KMS-11 (cell line): Measurements from ENCODE around the gene RDX.
"Not testable (repeated sequence)": the region's sequence is repeated elsewhere in the genome, so short reads cannot be mapped to it uniquely, and the experiment has no call there.

Experiments used
- H2AFZ ChIP-seq: fragments of 200-600 bp; sonication (generic); 2 replicates; pipeline ENCODE4 v1.6.1; 2016; ENCODE audit warnings: antibody characterized with exemption, mixed run types, low read depth
- H3K27ac ChIP-seq: fragments of 200-600 bp; sonication (generic); 2 replicates; pipeline ENCODE4 v1.6.1; 2016; ENCODE audit warnings: mild to moderate bottlenecking, mixed run types
- H3K27me3 ChIP-seq: fragments of 200-600 bp; sonication (generic); 2 replicates; pipeline ENCODE4 v1.6.1; 2017; ENCODE audit warnings: mild to moderate bottlenecking, low read depth, mixed run types, moderate library complexity; ENCODE audit not compliant: insufficient read depth
- H3K36me3 ChIP-seq: fragments of 200-600 bp; sonication (generic); 2 replicates; pipeline ENCODE4 v1.6.1; 2017; ENCODE audit warnings: mild to moderate bottlenecking, mixed run types; ENCODE audit not compliant: insufficient read depth
- H3K4me1 ChIP-seq: fragments of 200-600 bp; sonication (generic); 2 replicates; pipeline ENCODE4 v1.6.1; 2016; ENCODE audit warnings: mild to moderate bottlenecking, low read depth, mixed run types; ENCODE audit not compliant: poor library complexity, severe bottlenecking
- H3K4me2 ChIP-seq: fragments of 200-600 bp; sonication (generic); 2 replicates; pipeline ENCODE4 v1.7.0; 2016; ENCODE audit warnings: mild to moderate bottlenecking, mixed run types
- H3K4me3 ChIP-seq: fragments of 200-600 bp; sonication (generic); IDR thresholded peaks from 2 replicates; pipeline ENCODE4 v1.6.1; 2017; ENCODE audit warnings: low read depth, low read length, mixed read lengths; ENCODE audit not compliant: insufficient read depth
- H3K79me2 ChIP-seq: fragments of 200-600 bp; sonication (generic); 2 replicates; pipeline ENCODE4 v1.6.1; 2016; ENCODE audit warnings: low read depth, mixed run types; ENCODE audit not compliant: insufficient read depth
- H3K9ac ChIP-seq: fragments of 200-600 bp; sonication (generic); 2 replicates; pipeline ENCODE4 v1.6.1; 2016; ENCODE audit warnings: mild to moderate bottlenecking, mixed run types
- H4K20me1 ChIP-seq: fragments of 200-600 bp; sonication (generic); 2 replicates; pipeline ENCODE4 v1.6.1; 2016; ENCODE audit warnings: mild to moderate bottlenecking, mixed run types; ENCODE audit not compliant: insufficient read depth
- CTCF ChIP-seq: fragments of 200-600 bp; sonication (generic); conservative IDR thresholded peaks from 2 replicates; pipeline ENCODE4 v1.6.1; 2017; ENCODE audit warnings: low read depth, mild to moderate bottlenecking, antibody characterized with exemption, low read length, moderate library complexity, mixed read lengths

The RDX gene

DNA sequence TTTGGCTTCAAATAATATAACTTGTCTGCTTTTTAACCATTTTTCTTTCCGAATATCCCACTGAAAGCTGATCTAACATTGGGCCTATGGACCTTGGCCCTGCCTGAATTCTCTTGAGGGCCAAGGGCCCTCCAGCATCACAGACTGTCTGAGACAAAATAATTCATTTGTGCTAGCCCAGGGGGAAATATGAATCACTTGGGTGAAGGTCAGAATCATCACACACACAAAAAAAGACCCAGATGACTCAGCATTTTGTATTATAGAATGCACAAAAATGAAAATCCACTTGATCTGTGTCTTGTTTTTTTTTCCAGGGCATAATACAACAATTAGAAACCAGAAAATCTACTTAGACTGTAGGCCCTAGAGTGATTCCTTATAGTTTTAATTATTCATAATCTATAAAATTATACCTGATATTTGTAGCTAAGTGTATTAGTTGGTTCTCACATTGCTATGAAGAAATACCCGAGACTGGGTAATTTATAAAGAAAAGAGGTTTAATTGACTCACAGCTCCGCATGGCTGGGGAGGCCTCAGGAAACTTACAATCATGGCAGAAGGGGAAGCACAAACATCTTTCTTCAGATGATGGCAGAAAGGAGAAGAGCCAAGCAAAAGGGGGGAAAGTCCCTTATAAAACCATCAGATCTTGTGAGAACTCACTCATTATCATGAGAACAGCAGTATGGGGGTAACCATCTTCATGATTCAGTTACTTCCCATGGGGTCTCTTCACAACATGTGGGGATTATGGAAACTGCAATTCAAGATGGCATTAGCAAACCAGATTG, 15.6 kb upstream of the RDX start:
- TF ChIP-seq CTCF = no peak

DNA sequence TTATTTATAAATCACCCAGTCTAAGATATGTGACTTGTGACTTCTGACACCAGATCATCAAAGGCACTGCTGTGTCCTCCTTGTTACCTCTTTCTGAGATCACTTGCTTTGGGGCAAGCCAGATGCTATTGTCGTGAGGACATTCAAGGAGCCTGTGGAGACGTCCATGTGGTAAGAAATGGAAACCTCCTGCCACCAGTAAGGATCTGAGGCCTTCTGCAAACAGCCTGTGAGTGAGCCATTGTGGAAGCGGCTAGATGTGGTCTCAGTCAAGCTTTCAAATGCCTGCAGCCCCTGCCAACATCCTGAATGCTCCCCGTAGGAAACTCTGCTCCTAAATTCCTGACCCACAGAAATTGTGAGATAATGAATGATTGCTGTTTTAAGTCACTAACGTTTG, 11.7 kb upstream of the RDX start:
- Histone ChIP-seq H3K4me2 (no peak overlapping the region), H3K27ac (no peak overlapping the region)

More for the DNA sequence above, 15.6 kb upstream of the RDX start:
- H3K27ac ChIP-seq = no peak overlapping the region
- H2AFZ ChIP-seq = no peak overlapping the region
- no peaks in the 10 kb centered on the region for H3K27me3 ChIP-seq
- no peak overlapping the region for H3K4me2 ChIP-seq
- no peaks in the 10 kb centered on the region for H3K36me3 ChIP-seq
- peaks cover 10% of the 10 kb centered on the region for H3K4me1 ChIP-seq
- H3K9ac ChIP-seq = no peak overlapping the region
- no peak overlapping the region for H3K4me3 ChIP-seq
- no peaks in the 10 kb centered on the region for H4K20me1 ChIP-seq
- no peaks in the 10 kb centered on the region for H3K79me2 ChIP-seq

DNA sequence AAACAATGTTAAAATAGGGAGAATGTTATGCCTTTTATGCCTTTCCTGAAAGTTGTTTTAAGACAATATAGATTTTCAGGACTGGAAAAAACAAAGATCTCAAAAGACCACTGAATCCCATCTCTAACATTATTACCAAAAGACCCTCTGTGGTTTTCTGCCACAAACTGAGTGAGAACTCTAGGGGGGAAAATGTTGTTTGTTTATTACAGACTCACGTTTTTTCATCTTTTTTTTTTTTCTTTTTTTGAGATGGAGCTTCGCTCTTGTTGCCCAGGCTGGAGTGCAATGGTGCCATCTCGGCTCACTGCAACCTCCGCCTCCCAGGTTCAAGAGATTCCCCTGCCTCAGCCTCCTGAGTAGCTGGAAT, 9.6 kb upstream of the RDX start:
- H2AFZ ChIP-seq, H4K20me1 ChIP-seq, H3K4me1 ChIP-seq, H3K9ac ChIP-seq, H3K4me2 ChIP-seq, H3K4me3 ChIP-seq, H3K36me3 ChIP-seq, H3K79me2 ChIP-seq, H3K27me3 ChIP-seq, H3K27ac ChIP-seq: not testable (repeated sequence)

More for the DNA sequence above, 11.7 kb upstream of the RDX start:
- H3K27me3 ChIP-seq = no peaks in the 10 kb centered on the region
- H3K4me3 ChIP-seq = no peak overlapping the region
- TF ChIP-seq CTCF = no peak
- H3K9ac ChIP-seq = no peak overlapping the region
- H4K20me1 ChIP-seq = no peaks in the 10 kb centered on the region
- H2AFZ ChIP-seq = no peak overlapping the region
- H3K4me1 ChIP-seq = peaks cover 14% of the 10 kb centered on the region
- H3K79me2 ChIP-seq = no peaks in the 10 kb centered on the region
- H3K36me3 ChIP-seq = no peaks in the 10 kb centered on the region

DNA sequence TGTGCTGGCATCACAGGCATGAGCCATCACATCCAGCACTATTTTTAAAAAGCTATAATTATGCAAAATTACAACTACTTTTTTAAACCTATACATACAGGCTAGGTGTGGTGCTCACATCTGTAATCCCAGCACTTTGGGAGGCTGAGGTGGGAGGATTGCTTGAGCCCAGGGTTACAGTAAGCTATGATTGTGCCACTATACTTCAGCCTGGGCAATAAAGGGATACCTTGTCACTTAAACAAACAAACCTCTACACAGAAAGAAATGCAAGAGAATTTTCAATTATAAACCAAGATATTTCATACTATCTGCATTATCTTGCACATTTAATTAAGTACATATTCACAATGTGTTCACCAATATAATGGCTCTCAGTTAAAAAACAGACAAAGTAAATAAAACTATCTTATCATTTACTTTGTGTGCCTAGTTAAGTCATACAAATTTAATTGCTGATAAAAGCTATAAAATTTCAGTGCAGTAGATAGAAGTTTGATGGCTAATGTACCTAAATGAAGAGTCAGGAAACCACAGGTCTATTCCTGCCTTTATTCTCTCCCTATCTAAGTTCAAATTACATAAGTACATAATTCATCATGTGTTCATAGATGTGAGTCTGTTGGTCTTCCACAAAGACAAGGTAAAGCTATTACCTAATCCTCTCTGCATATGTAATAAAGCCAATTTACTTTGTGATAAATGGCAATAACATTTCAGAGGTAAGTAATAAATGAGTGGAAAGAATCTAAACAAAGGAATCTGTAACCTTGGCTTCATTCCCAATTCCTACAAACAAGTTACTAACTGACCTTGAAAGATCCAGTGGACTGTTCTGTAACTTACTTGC, 9.0 kb upstream of the RDX start:
- no peak overlapping the region for H2AFZ ChIP-seq
- H4K20me1 ChIP-seq = no peaks in the 10 kb centered on the region
- H3K4me3 ChIP-seq = no peak overlapping the region
- H3K9ac ChIP-seq = no peak overlapping the region
- no peak overlapping the region for H3K4me2 ChIP-seq
- H3K4me1 ChIP-seq = peaks cover 4% of the 10 kb centered on the region
- H3K36me3 ChIP-seq = no peaks in the 10 kb centered on the region
- no peaks in the 10 kb centered on the region for H3K27me3 ChIP-seq
- H3K27ac ChIP-seq = no peak overlapping the region
- H3K79me2 ChIP-seq = no peaks in the 10 kb centered on the region
- TF ChIP-seq CTCF = no peak

GRCh38 chr11:110303414-110303826, 7.0 kb upstream of the RDX start:
- Histone ChIP-seq H3K9ac (no peak overlapping the region), H3K4me1 (peaks cover 4% of the 10 kb centered on the region), H4K20me1 (no peaks in the 10 kb centered on the region), H3K27me3 (no peaks in the 10 kb centered on the region), H3K36me3 (no peaks in the 10 kb centered on the region), H3K4me2 (no peak overlapping the region), H3K27ac (no peak overlapping the region), H3K4me3 (no peak overlapping the region), H2AFZ (no peak overlapping the region), H3K79me2 (no peaks in the 10 kb centered on the region)
- TF ChIP-seq CTCF = no peak
